BJ (cell line): ENCODE measurements around the gene TECPR2. TPM values are rescaled to one million over a fixed set of nuclear protein-coding genes. Genes with fewer than 3 reads are reported as not detected.
A peak's percentile ranks its signal among the peaks of the same experiment; 100 is the strongest.

ENCODE experiments used
- CTCF ChIA-PET: fragments of 350-600 bp; formaldehyde crosslinking; extraction: SDS; loops from one replicate; lab custom pipeline; 2021; ENCODE audit warnings: antibody characterized with exemption, inconsistent platforms; lab: Yijun Ruan, JAX
- POLR2A ChIA-PET: fragments of 300-600 bp; sonication (Branson Sonifier 250); formaldehyde crosslinking; extraction: SDS; loops from one replicate; lab custom pipeline; 2021; ENCODE audit warnings: antibody characterized with exemption; lab: Charles Lee
- DNase-seq: peaks from one replicate; pipeline ENCODE4 v3.0.0-alpha.2; 2011; ENCODE audit warnings: low read depth
- H3K27me3 ChIP-seq: 2 replicates; pipeline ENCODE4 v1.6.0; 2011; ENCODE audit warnings: low read length; ENCODE audit not compliant: control insufficient read depth, insufficient read depth
- H3K36me3 ChIP-seq: 2 replicates; pipeline ENCODE4 v1.5.1; 2011; ENCODE audit warnings: low read length; ENCODE audit not compliant: control insufficient read depth, insufficient read depth
- H3K4me3 ChIP-seq: 2 replicates; pipeline ENCODE4 v1.5.1; 2011; ENCODE audit warnings: low read depth, mild to moderate bottlenecking, control low read depth, low read length
- CTCF ChIP-seq: IDR thresholded peaks from 2 replicates; pipeline ENCODE4 v1.5.1; 2011; ENCODE audit warnings: low read depth, mild to moderate bottlenecking, control low read depth, inconsistent platforms, low read length, moderate library complexity; ENCODE audit not compliant: insufficient read depth
- polyA plus RNA-seq: library from polyadenylated mRNA; depleted of rRNA; stranded (reverse); fragments of >200 nt; gene quantifications from 2 replicates; pipeline ENCODE4 v1.2.3, GENCODE V29; 2011

TECPR2 gene
- polyA plus RNA-seq, 1 experiment: 11.7 TPM

GRCh38 chr14:102524451-102525218 lies 161.9 kb downstream of the TECPR2 start:
- H3K27me3 ChIP-seq: no peaks in the 10 kb centered on the region
- DNase-seq: peak; percentile 90
- peak overlapping the region; percentile 73 for H3K4me3 ChIP-seq
- POLR2A ChIA-PET: interaction anchor here (0.7 kb wide), 1 partner anchor 130 kb away, joined by 3 read pairs; no protein-coding TSS in a partner anchor
- no peaks in the 10 kb centered on the region for H3K36me3 ChIP-seq
- CTCF ChIA-PET: interaction anchor here (0.6 to 3.6 kb wide), 35 partner anchors 8 to 775 kb away, joined by 3 to 25 read pairs (median 4); partner anchors contain the start of genes ANKRD9, CINP and TECPR2
- TF ChIP-seq CTCF: peak; percentile 99

GRCh38 chr14:102525219-102525928 lies 162.6 kb downstream of the TECPR2 start:
- no peaks in the 10 kb centered on the region for H3K27me3 ChIP-seq
- ChIA-PET CTCF (interaction anchor here (0.6 to 3.6 kb wide), 33 partner anchors 9 to 392 kb away, joined by 3 to 25 read pairs (median 4); partner anchors contain the start of genes CINP and TECPR2), POLR2A (no interaction called here)
- no peak for DNase-seq
- no peaks in the 10 kb centered on the region for H3K36me3 ChIP-seq
- H3K4me3 ChIP-seq: peak overlapping the region; percentile 73
- no peak for TF ChIP-seq CTCF

GRCh38 chr14:102525929-102526497 lies 163.3 kb downstream of the TECPR2 start:
- H3K4me3 ChIP-seq: no peak overlapping the region
- ChIA-PET POLR2A (no interaction called here), CTCF (interaction anchor here (2.6 to 3.6 kb wide), 2 partner anchors 12 to 168 kb away, joined by 12 to 19 read pairs; no protein-coding TSS in a partner anchor)
- no peak for TF ChIP-seq CTCF
- no peak for DNase-seq
- no peaks in the 10 kb centered on the region for H3K36me3 ChIP-seq
- no peaks in the 10 kb centered on the region for H3K27me3 ChIP-seq

- no peaks in the 10 kb centered on the region for H3K27me3 ChIP-seq
- DNase-seq: no peak
- ChIA-PET CTCF (interaction anchor here (0.6 kb wide), 1 partner anchor 51 kb away, joined by 3 read pairs; no protein-coding TSS in a partner anchor), POLR2A (interaction anchor here (0.6 kb wide), 1 partner anchor 91 kb away, joined by 8 read pairs; no protein-coding TSS in a partner anchor)
- no peak overlapping the region for H3K4me3 ChIP-seq
- TF ChIP-seq CTCF: no peak
- H3K36me3 ChIP-seq: no peaks in the 10 kb centered on the region
Measured at GRCh38 chr14:102528431-102529170, 165.9 kb downstream of the TECPR2 start.
